GM10248 (cell line): ENCODE results near the gene NOTO.

Source experiments
- CTCF ChIA-PET: fragments of 300-600 bp; sonication (Branson Sonifier 250); formaldehyde crosslinking; extraction: SDS; loops from one replicate; lab custom pipeline; 2021; ENCODE audit warnings: antibody characterized with exemption; lab: Yijun Ruan, JAX
- POLR2A ChIA-PET: fragments of 350-650 bp; sonication (Branson Sonifier 250); formaldehyde crosslinking; extraction: SDS; loops from one replicate; lab custom pipeline; 2020; ENCODE audit warnings: antibody characterized with exemption; lab: Yijun Ruan, JAX
- DNase-seq: peaks from one replicate; pipeline ENCODE4 v3.0.0; 2012; ENCODE audit errors: extremely low spot score
- TF ChIP-seq, protein P1 (sequence below): IDR thresholded peaks from 2 replicates; pipeline ENCODE4 v1.5.1; 2012; ENCODE audit warnings: mild to moderate bottlenecking, low read depth; ENCODE audit errors: extremely low read depth, missing control alignments, control extremely low read depth

Gene NOTO

DNA sequence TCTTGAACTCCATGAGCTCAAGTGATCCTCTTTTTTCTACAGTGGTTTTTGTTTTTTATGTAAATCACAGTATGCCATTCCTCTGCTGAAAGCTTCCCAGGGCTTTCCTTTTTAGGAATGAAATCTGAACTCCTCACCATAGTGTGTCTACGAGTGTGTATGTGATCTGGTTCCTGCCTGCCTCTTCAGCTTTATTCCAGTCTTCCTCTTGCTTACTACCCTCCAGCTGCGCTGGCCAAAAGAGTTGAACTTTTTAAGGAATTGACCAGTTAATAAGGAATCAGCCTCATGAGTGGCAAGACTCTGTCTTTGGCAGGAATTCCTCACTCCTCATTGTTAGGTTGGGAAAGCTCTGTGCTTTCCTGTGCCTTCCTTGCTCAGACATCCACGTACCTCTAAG, 35.8 kb downstream of the NOTO start:
- ChIA-PET POLR2A (no interaction called here), CTCF (interaction anchor here (1.1 to 3.2 kb wide), 6 partner anchors 12 to 52 kb away, joined by 3 to 11 read pairs (median 6); no protein-coding TSS in a partner anchor)
- no peak for DNase-seq
- TF ChIP-seq, protein P1, sequence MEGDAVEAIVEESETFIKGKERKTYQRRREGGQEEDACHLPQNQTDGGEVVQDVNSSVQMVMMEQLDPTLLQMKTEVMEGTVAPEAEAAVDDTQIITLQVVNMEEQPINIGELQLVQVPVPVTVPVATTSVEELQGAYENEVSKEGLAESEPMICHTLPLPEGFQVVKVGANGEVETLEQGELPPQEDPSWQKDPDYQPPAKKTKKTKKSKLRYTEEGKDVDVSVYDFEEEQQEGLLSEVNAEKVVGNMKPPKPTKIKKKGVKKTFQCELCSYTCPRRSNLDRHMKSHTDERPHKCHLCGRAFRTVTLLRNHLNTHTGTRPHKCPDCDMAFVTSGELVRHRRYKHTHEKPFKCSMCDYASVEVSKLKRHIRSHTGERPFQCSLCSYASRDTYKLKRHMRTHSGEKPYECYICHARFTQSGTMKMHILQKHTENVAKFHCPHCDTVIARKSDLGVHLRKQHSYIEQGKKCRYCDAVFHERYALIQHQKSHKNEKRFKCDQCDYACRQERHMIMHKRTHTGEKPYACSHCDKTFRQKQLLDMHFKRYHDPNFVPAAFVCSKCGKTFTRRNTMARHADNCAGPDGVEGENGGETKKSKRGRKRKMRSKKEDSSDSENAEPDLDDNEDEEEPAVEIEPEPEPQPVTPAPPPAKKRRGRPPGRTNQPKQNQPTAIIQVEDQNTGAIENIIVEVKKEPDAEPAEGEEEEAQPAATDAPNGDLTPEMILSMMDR: no peak

DNA sequence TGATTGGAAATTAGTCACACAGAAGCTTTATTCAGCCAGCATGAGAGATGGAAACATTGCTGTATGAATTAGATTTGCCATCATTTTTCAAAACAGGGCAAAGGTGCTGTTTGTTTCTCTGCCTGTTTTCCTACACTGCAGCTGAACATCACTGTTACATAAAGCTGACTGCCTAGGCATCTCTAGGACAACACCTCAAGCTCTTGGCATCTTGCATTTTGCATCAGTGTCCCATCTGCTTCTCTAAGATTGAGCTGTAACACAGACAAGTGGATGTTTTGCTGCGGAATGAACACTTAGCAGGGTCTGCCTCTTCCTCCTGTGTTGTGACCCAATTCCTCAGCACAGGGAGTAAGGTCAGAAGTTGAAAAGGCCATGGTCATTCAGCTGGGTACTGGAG, 36.6 kb downstream of the NOTO start:
- DNase-seq: no peak
- TF ChIP-seq, protein P1: no peak
- POLR2A ChIA-PET: no interaction called here
- CTCF ChIA-PET: interaction anchor here (1.1 to 3.2 kb wide), 7 partner anchors 9 to 62 kb away, joined by 3 to 11 read pairs (median 4); no protein-coding TSS in a partner anchor

DNA sequence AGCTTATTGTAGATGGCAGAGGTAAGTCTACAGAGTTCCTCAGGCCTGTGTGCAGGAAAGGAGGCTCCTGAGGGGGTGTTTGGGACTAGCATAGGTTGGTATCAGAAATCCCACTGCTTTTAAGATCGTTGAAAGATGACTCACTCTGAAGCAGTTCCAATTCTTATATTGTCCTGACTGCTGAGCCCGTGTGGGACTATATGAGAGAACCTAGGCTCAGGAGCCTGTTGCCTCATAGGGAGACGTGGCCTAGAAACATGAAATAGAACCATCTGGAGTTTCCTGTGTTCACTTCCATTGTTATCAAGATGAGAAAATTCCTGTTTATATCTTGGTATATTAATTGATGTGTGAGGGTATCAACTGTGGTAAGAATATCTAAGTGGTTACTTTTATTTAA, 37.4 kb downstream of the NOTO start:
- no peak for DNase-seq
- TF ChIP-seq, protein P1: no peak
- ChIA-PET POLR2A (no interaction called here), CTCF (interaction anchor here (1.2 to 3.2 kb wide), 4 partner anchors 10 to 63 kb away, joined by 3 to 11 read pairs (median 6); no protein-coding TSS in a partner anchor)

DNA sequence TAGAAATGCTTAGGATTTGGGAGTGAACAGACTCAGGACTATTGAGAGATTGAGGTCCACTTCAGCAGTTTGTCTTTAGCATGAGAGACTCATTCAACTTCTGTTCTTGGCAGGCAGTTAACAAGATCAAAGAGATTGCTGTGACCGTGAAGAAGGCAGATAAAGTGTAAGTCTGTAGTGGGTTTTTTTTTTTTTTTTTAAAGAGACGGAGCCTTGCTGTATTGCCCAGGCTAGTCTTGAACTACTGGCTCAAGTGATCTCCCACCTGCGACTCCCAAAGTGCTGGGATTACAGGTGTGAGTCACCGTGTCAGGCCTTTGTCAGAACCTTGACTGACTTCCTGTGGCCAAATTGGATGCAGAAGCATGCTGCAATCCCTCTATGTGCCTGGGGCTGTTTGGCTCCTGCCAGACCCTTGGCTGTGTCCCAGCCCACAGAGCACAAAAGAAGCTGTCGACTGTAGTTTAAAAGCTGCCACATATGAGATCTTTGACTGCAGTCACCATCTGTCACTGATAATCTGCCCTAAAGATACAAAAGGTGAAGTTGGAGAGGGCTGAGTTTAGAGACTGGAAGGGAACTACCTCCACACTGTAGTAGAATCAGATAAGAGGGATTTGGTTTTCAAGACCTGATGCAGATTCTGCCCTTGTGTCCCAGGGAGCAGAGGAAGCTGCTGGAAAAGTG, 41.7 kb downstream of the NOTO start:
- TF ChIP-seq, protein P1: no peak
- ChIA-PET POLR2A (interaction anchor here (1.0 kb wide), 1 partner anchor 11 kb away, joined by 3 read pairs; no protein-coding TSS in a partner anchor), CTCF (interaction anchor here (1.2 to 3.7 kb wide), 3 partner anchors 10 to 67 kb away, joined by 3 to 19 read pairs (median 8); partner anchors contain the start of genes CCT7 and PRADC1)
- DNase-seq: no peak

DNA sequence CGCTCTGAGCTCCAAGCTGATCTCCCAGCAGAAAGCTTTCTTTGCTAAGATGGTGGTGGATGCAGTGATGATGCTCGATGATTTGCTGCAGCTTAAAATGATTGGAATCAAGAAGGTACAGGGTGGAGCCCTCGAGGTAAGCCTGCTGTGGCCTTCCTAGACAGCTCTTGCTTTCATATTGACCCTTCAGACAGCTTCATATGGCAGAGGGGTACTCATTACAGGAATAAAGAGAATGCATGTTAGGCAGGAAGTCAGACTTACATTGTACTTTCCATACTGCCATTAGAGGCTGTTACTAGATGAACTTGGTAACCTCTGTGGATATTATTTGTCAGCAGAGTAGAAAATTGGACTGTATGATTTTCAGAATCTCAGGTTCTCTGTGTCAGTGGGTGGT, 42.2 kb downstream of the NOTO start:
- ChIA-PET CTCF (interaction anchor here (1.3 to 3.7 kb wide), 4 partner anchors 8 to 68 kb away, joined by 3 to 19 read pairs (median 6); partner anchors contain the start of genes CCT7 and PRADC1), POLR2A (interaction anchor here (1.0 kb wide), 1 partner anchor 10 kb away, joined by 3 read pairs; no protein-coding TSS in a partner anchor)
- TF ChIP-seq, protein P1: no peak
- DNase-seq: no peak

DNA sequence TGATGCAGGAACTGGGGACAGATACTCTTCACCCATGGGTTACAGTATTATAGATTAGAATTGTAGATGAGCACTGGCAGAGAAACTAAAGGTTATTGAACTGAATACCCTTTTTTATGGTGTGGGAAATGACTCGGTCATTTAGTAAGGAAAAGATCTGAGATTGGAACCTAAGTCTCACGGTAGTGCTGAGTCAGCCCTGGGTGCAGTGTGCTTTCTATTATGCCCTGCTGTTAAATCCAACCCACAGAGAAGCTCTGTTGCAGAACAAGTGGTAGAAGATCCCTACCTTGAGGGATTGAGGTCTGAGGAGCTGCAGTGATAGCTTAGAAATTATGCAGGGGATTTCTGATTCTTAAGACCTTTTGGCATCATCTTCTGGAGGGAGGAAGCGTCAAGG, 44.5 kb downstream of the NOTO start:
- TF ChIP-seq, protein P1: no peak
- ChIA-PET CTCF (interaction anchor here (1.0 to 1.7 kb wide), 5 partner anchors 10 to 34 kb away, joined by 3 to 7 read pairs (median 4); no protein-coding TSS in a partner anchor), POLR2A (no interaction called here)
- DNase-seq: no peak
